T-helper 1 cell treated with Interleukin-12 subunit alpha and Interleukin-12 subunit beta and Interleukin-4 antibody, amounts not matched to agents 30 μg/mL and 1 μg/mL, for 36 hours (primary cell): ENCODE measurements around the gene ATP6V0E2.

ENCODE experiments used
- H3K27ac Mint-ChIP-seq: one replicate; pipeline ENCODE4 v1.8.0; 2021; ENCODE audit warnings: mild to moderate bottlenecking, mixed read lengths
- H3K27me3 Mint-ChIP-seq: one replicate; pipeline ENCODE4 v1.8.0; 2021; ENCODE audit warnings: low read depth, mixed read lengths
- H3K36me3 Mint-ChIP-seq: one replicate; pipeline ENCODE4 v1.8.0; 2021; ENCODE audit warnings: low read depth, mixed read lengths
- H3K4me1 Mint-ChIP-seq: one replicate; pipeline ENCODE4 v1.8.0; 2021; ENCODE audit warnings: low read depth, mixed read lengths
- H3K4me3 Mint-ChIP-seq: one replicate; pipeline ENCODE4 v1.8.0; 2021; ENCODE audit warnings: mild to moderate bottlenecking, moderate library complexity, mixed read lengths
- H3K9me3 Mint-ChIP-seq: one replicate; pipeline ENCODE4 v1.8.0; 2021; ENCODE audit warnings: mixed read lengths

The ATP6V0E2 gene

GRCh38 chr7:149833495-149834130 is 40.2 kb upstream of the ATP6V0E2 start:
- Mint-ChIP-seq H3K27me3 (peaks cover 23% of the 10 kb centered on the region), H3K4me1 (peaks cover 6% of the 10 kb centered on the region), H3K27ac (no peak overlapping the region), H3K36me3 (no peaks in the 10 kb centered on the region), H3K4me3 (no peak overlapping the region), H3K9me3 (no peaks in the 10 kb centered on the region)

- H3K4me3 Mint-ChIP-seq = no peak overlapping the region
- H3K4me1 Mint-ChIP-seq = peaks cover 14% of the 10 kb centered on the region
- H3K27ac Mint-ChIP-seq = no peak overlapping the region
- peaks cover 23% of the 10 kb centered on the region for H3K27me3 Mint-ChIP-seq
- H3K36me3 Mint-ChIP-seq = peaks cover 3% of the 10 kb centered on the region
- no peaks in the 10 kb centered on the region for H3K9me3 Mint-ChIP-seq
Observed at GRCh38 chr7:149834601-149835000, 39.2 kb upstream of the ATP6V0E2 start.

DNA sequence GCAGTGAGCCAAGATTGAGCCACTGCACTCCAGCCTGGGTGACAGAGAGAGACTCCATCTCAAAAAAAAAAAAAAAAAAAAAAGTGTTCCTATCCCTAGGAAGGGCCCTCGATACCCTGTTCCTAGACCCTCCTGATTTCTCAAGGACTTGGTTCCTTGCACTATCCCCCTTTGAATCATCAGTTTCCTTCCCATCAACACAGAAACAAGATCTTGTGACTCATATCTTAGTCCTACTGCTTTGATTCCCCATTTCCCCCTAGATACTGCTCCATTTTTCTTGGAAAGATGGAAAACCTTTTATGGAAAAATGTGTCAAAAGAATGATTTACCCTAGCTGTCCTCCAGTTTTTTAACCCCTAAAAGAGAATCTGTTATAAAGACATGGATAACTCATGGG is 37.3 kb upstream of the ATP6V0E2 start:
- H3K9me3 Mint-ChIP-seq = no peaks in the 10 kb centered on the region
- no peak overlapping the region for H3K4me3 Mint-ChIP-seq
- H3K36me3 Mint-ChIP-seq = peaks cover 6% of the 10 kb centered on the region
- peaks cover 18% of the 10 kb centered on the region for H3K4me1 Mint-ChIP-seq
- no peak overlapping the region for H3K27ac Mint-ChIP-seq
- peaks cover 23% of the 10 kb centered on the region for H3K27me3 Mint-ChIP-seq

DNA sequence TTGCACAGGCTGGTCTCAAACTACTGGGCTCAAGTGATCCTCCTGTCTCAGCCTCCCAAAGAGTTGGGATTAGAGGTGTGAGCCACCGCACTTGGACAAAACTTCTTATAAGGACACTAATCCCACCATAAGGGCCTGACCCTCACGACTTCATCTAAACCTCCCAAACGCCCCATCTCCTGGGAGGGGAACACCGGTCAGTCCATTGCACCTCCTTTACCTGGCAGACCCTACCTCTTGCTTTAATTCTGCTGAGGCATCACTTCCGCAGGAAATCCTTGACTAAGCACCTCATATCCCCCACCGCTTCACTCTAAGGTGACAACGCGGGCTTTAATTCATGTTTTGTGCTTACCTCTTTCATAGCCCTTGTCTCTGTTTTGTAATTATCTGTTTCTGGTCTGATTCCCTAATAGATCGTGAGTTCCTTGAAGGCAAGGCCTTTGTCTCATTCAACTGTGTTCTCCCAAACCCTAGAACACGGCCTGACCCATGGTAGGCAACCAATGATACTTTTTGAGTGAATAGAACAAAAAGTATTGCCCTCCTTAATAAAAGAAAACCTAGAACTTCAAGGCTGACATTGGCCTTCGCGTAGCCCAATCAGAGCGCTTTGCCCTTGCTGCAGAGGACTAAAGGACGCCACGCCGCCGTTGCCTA is 36.1 kb upstream of the ATP6V0E2 start:
- Mint-ChIP-seq H3K27me3 (peaks cover 19% of the 10 kb centered on the region), H3K4me3 (peak overlapping the region; percentile 88), H3K9me3 (no peaks in the 10 kb centered on the region), H3K4me1 (peaks cover 23% of the 10 kb centered on the region), H3K36me3 (peaks cover 7% of the 10 kb centered on the region), H3K27ac (no peak overlapping the region)

DNA sequence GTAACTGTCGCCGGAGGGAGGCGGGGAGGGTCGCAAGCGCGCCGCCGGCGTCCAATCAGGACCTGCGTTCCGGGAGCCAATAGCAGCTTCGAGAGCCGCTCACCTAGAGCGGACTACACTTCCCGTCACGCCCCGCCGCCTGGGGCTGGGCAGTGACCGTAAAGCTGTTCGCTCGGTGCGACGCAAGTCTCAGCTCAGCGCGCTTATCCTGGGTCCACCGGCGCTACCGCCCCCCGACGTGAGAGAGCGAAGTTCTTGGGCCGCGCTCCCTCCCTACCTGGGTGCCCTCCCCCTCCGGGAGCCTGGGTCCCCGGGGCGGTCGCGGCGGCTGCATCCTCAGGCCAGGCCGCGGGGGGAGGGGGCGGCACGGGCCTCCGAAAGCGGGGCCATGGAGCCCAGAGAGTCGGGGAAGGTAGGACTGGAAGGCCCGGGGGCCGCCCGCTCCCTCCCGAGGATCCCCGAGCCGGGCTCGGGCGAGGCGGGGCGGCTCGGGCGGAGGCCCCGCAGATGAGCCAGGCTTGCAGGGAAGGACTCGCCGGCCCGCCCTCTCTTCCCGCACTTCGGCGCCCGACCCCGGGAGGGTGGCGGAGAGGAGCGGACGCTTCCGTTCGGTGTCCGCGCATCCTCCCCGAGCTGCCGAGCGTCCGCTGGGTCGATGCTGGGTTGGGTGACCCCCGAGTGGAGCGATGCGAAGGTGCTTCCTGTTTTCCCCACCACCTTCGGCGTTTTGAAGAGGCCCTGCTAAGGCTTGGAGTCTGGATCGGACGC is 35.4 kb upstream of the ATP6V0E2 start, which contains the start of gene ZNF862:
ZNF862 (plus strand) TSS at position 152 of the 768 bp plus-strand sequence; CDS start at position 389, 237 bp downstream.
- H3K27me3 Mint-ChIP-seq = peaks cover 14% of the 10 kb centered on the region
- peak within 1 kb of the TSS; percentile 89 for H3K4me3 Mint-ChIP-seq
- no peaks in the 10 kb centered on the region for H3K9me3 Mint-ChIP-seq
- peaks cover 7% of the 10 kb centered on the region for H3K36me3 Mint-ChIP-seq
- peaks cover 23% of the 10 kb centered on the region for H3K4me1 Mint-ChIP-seq
- peak within 1 kb of the TSS; percentile 78 for H3K27ac Mint-ChIP-seq

DNA sequence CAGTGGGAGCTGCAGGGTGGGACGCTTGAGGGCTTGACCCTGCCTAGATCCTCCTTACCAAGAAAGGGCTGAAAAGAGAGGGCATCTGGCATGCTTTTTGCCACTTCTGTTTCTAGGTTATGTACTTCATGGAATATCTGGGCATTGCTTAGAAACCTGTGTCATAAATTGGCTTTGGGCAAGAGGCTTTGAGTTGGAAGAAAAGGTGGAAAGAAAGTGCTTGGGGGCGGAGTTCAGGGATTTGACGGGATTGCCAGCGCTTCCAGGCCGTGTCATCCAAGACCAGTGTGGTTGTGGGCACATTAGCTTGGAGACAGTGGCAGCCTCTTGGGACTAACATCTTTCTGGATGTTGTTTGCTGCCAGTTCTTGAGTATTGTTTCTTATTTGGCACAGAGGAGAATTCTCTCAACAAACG is 34.8 kb upstream of the ATP6V0E2 start:
- Mint-ChIP-seq H3K27me3 (peaks cover 13% of the 10 kb centered on the region), H3K4me3 (peak overlapping the region; percentile 89), H3K27ac (peak overlapping the region; percentile 50), H3K4me1 (peaks cover 24% of the 10 kb centered on the region), H3K9me3 (no peaks in the 10 kb centered on the region), H3K36me3 (peaks cover 7% of the 10 kb centered on the region)

GRCh38 chr7:149839933-149840332 is 33.8 kb upstream of the ATP6V0E2 start:
- no peaks in the 10 kb centered on the region for H3K9me3 Mint-ChIP-seq
- peaks cover 4% of the 10 kb centered on the region for H3K27me3 Mint-ChIP-seq
- no peak overlapping the region for H3K27ac Mint-ChIP-seq
- peaks cover 26% of the 10 kb centered on the region for H3K4me1 Mint-ChIP-seq
- H3K4me3 Mint-ChIP-seq = no peak overlapping the region
- H3K36me3 Mint-ChIP-seq = peaks cover 11% of the 10 kb centered on the region

GRCh38 chr7:149843566-149843965 is 30.2 kb upstream of the ATP6V0E2 start:
- Mint-ChIP-seq H3K27ac (no peak overlapping the region), H3K4me1 (peaks cover 24% of the 10 kb centered on the region), H3K36me3 (peaks cover 24% of the 10 kb centered on the region), H3K4me3 (no peak overlapping the region), H3K27me3 (no peaks in the 10 kb centered on the region), H3K9me3 (no peaks in the 10 kb centered on the region)

DNA sequence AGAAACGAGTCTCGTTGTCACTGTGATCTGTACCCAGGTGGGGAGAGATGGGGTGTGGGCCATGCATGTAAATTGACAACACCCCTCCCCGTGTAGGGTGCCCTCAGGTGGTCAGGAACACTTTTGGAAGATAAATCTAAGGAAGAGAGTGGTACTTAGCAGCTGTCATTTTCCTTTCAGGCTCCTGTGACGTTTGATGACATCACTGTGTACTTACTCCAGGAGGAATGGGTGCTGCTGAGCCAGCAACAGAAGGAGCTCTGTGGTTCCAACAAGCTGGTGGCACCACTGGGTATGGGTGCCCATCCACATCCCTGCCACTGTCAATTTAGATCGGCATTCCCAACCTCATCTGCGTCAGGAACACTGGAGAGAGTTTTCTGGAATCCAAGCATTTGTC is 29.3 kb upstream of the ATP6V0E2 start:
- Mint-ChIP-seq H3K27ac (no peak overlapping the region), H3K4me3 (no peak overlapping the region), H3K36me3 (peaks cover 22% of the 10 kb centered on the region), H3K9me3 (no peaks in the 10 kb centered on the region), H3K27me3 (no peaks in the 10 kb centered on the region), H3K4me1 (peaks cover 17% of the 10 kb centered on the region)

DNA sequence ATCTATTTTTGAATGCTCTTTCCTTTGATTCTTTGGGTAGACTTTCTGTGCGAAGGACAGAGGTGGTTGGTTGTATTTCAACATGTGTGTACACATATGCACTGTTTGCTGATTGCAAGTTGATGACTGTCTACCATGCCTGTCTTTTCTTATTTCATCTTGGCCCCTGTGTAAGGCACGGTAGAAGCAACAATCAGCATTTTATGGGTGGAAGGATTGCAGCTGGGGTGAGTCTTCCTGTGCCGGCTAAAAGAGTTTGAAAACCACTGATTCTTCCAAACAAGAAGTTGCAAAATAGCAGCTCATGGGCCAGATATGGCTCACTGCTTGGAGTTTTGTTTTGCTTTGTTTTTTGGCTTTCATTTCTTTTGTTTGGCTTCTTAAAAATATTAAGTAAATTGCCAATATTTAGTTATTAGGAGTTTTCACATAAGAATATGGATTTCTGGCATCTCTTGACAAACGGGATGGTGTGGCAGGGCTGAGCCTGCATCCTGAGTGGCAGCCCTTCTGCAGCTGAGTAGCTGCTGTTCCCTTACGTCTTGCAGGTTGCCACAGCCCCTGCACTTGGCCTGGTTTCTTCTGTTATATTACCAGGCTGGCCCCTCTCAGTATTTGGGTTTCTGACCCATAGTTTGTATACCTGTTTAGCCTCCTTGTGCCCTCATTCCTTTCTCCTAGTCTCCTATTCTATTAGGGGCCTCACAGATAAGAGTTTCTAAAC is 28.4 kb upstream of the ATP6V0E2 start:
- Mint-ChIP-seq H3K4me1 (peaks cover 17% of the 10 kb centered on the region), H3K36me3 (peaks cover 25% of the 10 kb centered on the region), H3K9me3 (no peaks in the 10 kb centered on the region), H3K27me3 (no peaks in the 10 kb centered on the region), H3K27ac (no peak overlapping the region), H3K4me3 (no peak overlapping the region)

GRCh38 chr7:149846021-149846420 is 27.7 kb upstream of the ATP6V0E2 start:
- H3K9me3 Mint-ChIP-seq = no peaks in the 10 kb centered on the region
- H3K4me3 Mint-ChIP-seq = no peak overlapping the region
- no peak overlapping the region for H3K27ac Mint-ChIP-seq
- peaks cover 24% of the 10 kb centered on the region for H3K36me3 Mint-ChIP-seq
- H3K4me1 Mint-ChIP-seq = peaks cover 15% of the 10 kb centered on the region
- no peaks in the 10 kb centered on the region for H3K27me3 Mint-ChIP-seq

DNA sequence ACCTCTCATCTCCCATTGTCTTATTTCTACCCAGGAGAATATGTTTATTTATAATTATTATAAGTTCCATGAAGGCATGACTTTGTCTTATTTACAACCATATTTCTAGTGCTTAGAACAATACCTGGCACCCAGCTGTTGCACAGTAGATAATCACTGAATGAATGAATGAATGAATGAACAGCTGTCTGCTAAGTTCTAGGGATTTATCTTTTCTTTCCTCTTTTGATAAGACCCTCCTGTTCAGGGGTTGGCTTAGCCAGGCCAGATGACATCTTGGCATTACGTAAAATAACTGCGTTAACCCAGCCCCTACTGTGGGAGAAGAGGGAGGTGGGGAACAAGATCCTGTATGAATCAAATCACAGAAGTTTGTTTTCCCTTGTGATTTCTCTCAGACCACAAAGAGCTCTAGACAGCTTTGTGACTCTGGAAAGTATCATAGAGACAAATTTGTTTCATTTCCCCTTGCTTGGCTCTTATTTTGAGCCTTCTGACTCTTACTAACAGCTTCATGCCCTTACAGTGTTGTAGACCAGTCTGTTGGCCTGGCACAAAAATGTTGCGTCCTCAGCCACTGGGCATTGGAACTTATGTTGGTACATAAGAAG is 27.2 kb upstream of the ATP6V0E2 start:
- Mint-ChIP-seq H3K4me3 (no peak overlapping the region), H3K4me1 (peaks cover 15% of the 10 kb centered on the region), H3K9me3 (no peaks in the 10 kb centered on the region), H3K36me3 (peaks cover 24% of the 10 kb centered on the region), H3K27ac (no peak overlapping the region), H3K27me3 (no peaks in the 10 kb centered on the region)

DNA sequence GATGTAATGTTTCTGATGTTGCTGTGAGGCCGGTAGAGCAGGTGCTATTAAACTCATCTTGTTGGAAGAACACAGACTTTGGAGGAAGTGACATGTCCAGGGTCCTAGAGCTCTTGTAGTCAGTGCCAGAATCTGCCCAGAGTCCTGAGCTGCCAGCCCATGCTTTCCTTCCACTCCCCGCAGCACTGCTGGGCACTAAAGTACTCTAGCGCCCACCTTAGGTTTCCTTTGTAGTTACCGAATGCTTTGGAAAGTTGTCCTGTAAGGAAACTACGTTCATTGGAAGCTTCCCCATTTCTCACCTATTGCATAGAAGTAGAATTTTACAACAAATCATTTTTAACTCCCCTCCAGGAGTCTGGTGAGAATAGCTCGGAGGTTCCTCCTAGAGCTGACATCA is 24.6 kb upstream of the ATP6V0E2 start:
- Mint-ChIP-seq H3K4me1 (peaks cover 10% of the 10 kb centered on the region), H3K27ac (no peak overlapping the region), H3K4me3 (no peak overlapping the region), H3K9me3 (no peaks in the 10 kb centered on the region), H3K36me3 (peaks cover 28% of the 10 kb centered on the region), H3K27me3 (no peaks in the 10 kb centered on the region)

DNA sequence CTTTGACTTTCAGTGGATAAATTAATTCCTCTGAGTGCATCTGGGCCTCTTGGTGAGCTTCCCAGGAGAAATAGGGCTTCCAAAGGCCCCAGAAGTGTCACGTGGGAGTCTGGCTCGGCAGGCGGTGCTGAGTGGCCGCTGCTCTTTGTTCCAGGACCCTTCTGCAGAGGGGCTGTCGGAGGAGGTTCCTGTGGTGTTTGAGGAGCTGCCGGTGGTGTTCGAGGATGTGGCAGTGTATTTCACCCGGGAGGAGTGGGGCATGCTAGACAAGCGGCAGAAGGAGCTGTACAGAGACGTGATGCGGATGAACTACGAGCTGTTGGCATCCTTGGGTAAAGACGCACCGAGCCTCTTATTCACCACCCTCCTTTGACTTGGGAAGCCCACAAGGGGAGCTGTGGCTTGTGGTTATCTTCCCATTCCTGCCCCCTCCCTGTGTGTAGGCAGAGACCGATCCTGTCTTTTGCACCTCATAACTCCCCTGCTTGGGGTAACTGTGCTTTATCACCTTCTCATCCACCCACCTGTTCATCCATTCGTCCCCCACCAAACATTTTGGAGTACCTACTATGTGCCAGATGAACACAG is 23.7 kb upstream of the ATP6V0E2 start:
- Mint-ChIP-seq H3K4me1 (peaks cover 11% of the 10 kb centered on the region), H3K27ac (no peak overlapping the region), H3K36me3 (peaks cover 26% of the 10 kb centered on the region)

More for the DNA sequence above, 23.7 kb upstream of the ATP6V0E2 start:
- Mint-ChIP-seq H3K9me3 (no peaks in the 10 kb centered on the region), H3K4me3 (no peak overlapping the region), H3K27me3 (no peaks in the 10 kb centered on the region)
